Astrocyte of the cerebellum (primary cell): Measurements from ENCODE around the gene AGPAT4.

Source experiments
- DNase-seq: peaks from one replicate; pipeline ENCODE4 v3.0.0-alpha.2; 2011; ENCODE audit warnings: low read depth
- H3K4me3 ChIP-seq: 2 replicates; pipeline ENCODE4 v1.5.1; 2011; ENCODE audit warnings: mild to moderate bottlenecking, low read depth, low read length, moderate library complexity
- in situ Hi-C: cut with HindIII; loops from 2 replicates; pipeline ENCODE4 v1.10.0; 2017; ENCODE audit warnings: low sequenced_read_pairs
- TF ChIP-seq, protein P1 (sequence below): IDR thresholded peaks from 2 replicates; pipeline ENCODE4 v1.5.1; 2012; ENCODE audit warnings: low read length, low read depth, moderate library complexity, mild to moderate bottlenecking; ENCODE audit errors: missing control alignments

Gene AGPAT4

DNA sequence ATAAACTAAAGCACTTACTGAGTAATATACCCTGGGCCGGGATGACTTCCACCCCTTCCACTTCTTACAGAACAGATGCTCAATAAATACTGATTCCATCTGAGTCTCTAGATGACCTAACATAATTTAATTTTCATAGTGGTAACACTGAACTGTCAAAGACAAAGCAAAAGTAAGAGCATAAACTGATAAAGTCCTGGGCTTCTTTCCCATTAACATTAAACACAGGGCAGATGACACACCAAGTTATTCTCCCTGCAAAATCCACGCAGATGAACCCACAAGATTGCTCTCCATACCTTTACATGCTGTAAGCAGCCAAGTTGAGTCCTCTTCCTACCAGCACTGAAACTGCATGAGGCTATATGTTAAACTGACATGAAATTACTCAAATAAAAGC is 27.1 kb downstream of the AGPAT4 start:
- TF ChIP-seq, protein P1, sequence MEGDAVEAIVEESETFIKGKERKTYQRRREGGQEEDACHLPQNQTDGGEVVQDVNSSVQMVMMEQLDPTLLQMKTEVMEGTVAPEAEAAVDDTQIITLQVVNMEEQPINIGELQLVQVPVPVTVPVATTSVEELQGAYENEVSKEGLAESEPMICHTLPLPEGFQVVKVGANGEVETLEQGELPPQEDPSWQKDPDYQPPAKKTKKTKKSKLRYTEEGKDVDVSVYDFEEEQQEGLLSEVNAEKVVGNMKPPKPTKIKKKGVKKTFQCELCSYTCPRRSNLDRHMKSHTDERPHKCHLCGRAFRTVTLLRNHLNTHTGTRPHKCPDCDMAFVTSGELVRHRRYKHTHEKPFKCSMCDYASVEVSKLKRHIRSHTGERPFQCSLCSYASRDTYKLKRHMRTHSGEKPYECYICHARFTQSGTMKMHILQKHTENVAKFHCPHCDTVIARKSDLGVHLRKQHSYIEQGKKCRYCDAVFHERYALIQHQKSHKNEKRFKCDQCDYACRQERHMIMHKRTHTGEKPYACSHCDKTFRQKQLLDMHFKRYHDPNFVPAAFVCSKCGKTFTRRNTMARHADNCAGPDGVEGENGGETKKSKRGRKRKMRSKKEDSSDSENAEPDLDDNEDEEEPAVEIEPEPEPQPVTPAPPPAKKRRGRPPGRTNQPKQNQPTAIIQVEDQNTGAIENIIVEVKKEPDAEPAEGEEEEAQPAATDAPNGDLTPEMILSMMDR: no peak
- H3K4me3 ChIP-seq: no peak overlapping the region
- DNase-seq: no peak
- in situ Hi-C loops: no loop called here

DNA sequence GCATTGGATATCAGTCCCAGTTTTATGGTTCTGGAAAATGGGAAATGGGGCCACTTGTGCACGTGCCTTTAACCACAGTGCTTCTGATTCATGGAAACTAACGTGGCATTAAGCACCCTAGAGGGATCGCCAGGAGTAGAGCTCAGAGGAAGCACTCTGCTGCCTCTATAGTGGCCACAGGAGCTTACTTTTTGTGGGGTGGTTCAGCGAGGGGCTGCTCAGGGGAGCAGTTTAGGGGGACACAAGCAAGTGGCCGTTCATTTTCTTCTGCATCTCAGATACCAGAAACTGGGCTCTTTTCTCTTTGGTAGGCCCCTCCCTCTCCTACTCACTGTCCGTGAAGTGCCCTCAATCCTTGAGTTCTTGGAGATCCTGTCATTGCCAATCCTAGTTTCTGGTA is 28.5 kb downstream of the AGPAT4 start:
- no peak overlapping the region for H3K4me3 ChIP-seq
- DNase-seq: no peak
- TF ChIP-seq, protein P1: no peak
- in situ Hi-C loops: no loop called here

DNA sequence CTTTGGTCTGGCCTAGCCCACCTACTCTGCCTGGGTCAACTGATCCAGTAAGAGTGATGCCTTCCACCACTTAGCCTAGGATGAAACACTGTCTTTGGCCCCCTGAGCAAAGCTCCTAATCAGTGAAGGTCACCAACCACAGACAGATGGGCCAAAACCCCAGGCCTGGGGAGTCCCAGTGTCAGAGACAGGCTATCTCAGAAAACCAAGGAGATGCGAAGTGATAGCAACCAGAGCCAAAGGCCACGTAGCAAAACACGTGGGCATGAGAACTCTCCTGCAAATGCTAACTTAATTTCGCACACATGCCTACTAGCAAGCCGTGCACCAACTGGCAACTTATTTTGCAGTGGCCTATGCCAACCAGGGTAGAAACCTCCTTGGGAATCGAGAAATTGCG is 29.1 kb downstream of the AGPAT4 start:
- DNase-seq: no peak
- in situ Hi-C loops: no loop called here
- TF ChIP-seq, protein P1: no peak
- no peak overlapping the region for H3K4me3 ChIP-seq

DNA sequence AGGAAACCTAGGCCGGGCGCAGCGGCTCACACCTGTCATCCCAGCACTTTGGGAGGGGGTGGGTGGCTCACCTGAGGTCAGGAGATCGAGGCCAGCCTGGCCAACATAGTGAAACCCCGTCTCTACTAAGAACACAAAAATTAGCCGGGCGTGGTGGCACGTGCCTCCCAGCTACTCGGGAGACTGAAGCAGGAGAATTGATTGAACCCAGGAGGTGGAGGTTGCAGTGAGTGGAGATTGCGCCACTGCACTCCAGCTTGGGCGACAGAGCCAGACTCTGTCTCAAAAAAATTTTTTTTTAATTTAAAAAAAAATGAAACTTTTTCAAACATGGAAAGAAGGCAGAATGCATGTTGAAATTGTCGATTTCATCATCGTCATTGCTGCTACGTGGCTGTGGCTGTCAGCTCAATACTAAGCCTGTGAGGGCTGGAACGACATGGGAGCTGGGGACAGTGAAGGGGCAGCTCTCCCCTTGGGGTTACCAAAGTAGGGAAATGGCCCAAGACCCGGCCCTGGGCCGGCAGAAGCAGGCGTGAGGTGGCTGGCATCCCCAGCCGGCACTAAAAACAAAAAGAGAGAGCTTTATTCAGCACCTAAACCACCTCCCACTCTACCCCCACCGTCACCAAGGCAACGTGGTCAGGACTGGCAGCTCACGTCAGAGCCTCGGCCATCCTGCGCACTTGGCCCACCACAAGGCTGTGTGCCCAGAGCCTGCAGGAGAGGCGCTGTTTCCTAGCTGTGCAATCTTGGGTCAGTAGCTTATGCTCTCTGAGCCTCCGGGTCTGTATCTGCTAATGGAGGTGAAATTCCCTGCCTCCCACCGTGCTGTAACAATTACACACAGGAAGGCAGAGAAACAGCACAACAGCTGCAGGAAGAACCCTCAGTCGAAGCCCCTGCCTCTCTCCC is 30.8 kb downstream of the AGPAT4 start:
- no peak overlapping the region for H3K4me3 ChIP-seq
- DNase-seq: peak; percentile 69
- TF ChIP-seq, protein P1: no peak
- in situ Hi-C loops: no loop called here

DNA sequence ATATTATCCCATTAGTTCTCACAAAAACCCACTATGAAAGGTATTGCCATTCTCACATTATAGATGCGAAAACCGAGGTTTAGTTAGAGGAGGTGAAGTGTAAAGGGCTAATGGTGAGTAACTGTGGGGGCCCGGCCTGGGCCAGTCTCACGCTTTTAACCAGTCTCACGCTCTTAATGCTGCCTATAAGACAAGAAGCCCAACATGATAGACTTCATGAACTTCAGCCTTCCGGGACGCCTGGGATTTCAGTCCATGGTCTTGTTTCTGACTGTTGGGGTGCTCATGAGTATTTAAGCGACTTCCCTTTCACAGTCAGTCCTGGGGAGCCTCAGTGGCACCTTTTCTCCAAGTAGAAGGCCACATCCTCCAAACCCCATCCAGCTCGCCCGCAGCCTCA is 31.7 kb downstream of the AGPAT4 start:
- TF ChIP-seq, protein P1: no peak
- H3K4me3 ChIP-seq: no peak overlapping the region
- DNase-seq: no peak
- in situ Hi-C loops: no loop called here

DNA sequence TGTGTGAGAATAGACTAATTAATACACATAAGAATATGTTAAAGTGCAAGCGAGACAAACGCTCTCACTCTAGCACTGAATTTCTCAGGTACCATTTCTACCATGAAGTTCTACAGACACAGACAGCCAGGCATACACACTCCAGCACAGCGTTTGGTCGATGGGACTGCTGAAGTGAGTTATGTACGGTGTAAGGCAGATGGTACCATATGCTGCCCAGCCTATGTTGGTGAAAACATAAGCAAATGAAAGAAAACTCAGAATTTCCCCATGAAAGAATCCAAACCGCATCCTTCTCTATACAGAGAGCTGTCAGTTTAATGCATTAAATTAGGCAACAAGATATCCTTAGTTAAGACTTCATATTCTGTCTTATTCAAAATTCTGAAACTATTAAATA is 34.9 kb downstream of the AGPAT4 start:
- TF ChIP-seq, protein P1: no peak
- no peak for DNase-seq
- H3K4me3 ChIP-seq: no peak overlapping the region
- in situ Hi-C loops: no loop called here
